GM23248 (cell line): ENCODE data around the gene KCTD1.

ENCODE experiments used
- EZH2 ChIP-seq: fragments of 200-600 bp; sonication (generic); IDR thresholded peaks from 2 replicates; pipeline ENCODE4 v1.6.1; 2018; ENCODE audit warnings: antibody characterized with exemption, mild to moderate bottlenecking; ENCODE audit not compliant: insufficient read depth, poor library complexity, severe bottlenecking
- EZH2phosphoT487 ChIP-seq: fragments of 200-600 bp; sonication (generic); IDR thresholded peaks from 2 replicates; pipeline ENCODE4 v1.6.1; 2018; ENCODE audit warnings: antibody characterized with exemption, moderate library complexity, mild to moderate bottlenecking, low read depth; ENCODE audit not compliant: insufficient read depth

DNA sequence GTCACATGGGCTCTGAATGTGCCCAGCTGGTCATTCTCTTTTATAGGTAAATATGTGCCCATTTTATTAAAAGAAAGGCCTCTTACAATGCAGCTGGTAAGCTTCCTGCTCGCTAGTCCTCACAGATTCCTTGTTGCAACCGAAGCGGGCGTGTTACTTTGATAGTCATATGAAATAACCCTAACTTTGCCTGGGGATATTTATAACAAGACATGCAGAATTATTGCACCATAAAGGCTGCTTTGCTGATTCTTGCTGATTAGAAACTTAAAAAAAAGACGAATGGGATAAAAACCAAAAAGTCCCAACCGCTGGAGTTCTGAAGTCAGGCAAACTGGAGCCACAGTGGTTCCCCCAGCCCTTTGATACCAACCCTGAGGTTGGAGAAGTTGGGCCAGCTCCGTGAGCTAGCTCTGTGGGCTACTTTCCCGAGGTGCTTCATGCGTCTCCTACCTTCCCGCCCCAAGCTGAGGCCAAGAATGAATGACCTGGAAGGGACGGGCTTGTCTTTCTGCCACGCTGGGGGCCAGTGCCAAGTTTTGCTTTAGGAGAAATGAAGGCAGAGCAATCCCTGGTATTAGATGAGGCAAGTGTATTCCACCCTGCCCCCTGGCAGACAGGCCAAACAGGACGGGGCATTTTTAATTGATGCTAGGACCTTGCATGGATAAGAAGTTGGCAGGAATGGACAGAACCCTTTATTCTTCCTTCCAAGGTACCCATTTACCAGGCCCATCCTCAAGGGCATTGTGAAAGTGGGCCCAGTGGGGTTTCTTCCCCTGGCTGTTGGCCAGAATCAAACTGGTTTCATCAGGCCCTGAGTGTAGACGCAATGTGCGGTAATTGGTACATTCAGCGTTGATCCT lies 140.4 kb downstream of the KCTD1 start:
- TF ChIP-seq EZH2phosphoT487 (no peak), EZH2 (no peak)
